OCI-LY3 (cell line): ENCODE measurements around the gene DOCK10.

Experiments
- H2AFZ ChIP-seq: fragments of 200-600, 300-600 bp; shearing (Covaris generic); 2 replicates; pipeline ENCODE4 v1.6.0; 2014; ENCODE audit warnings: antibody characterized with exemption, low read depth, low read length
- H3K27ac ChIP-seq: fragments of 200-600, 300-600 bp; sonication (generic); 2 replicates; pipeline ENCODE4 v1.5.1; 2014; ENCODE audit warnings: mild to moderate bottlenecking, low read length, moderate library complexity, mixed read lengths
- H3K27me3 ChIP-seq: fragments of 200-600, 300-600 bp; sonication (generic); 2 replicates; pipeline ENCODE4 v1.6.1; 2014; ENCODE audit warnings: low read depth, low read length, mixed read lengths
- H3K36me3 ChIP-seq: fragments of 200-600, 300-600 bp; sonication (generic); replicated peaks from 2 replicates; pipeline ENCODE3; 2014; ENCODE audit warnings: low read depth, low read length, mixed read lengths
- H3K4me1 ChIP-seq: fragments of 300-600, 200-600 bp; sonication (generic); 2 replicates; pipeline ENCODE4 v1.6.1; 2014; ENCODE audit warnings: low read length, mixed read lengths
- H3K4me2 ChIP-seq: fragments of 200-600, 300-600 bp; sonication (generic); 2 replicates; pipeline ENCODE4 v1.6.1; 2014; ENCODE audit warnings: low read length, mixed read lengths
- H3K4me3 ChIP-seq: fragments of 300-600, 200-600 bp; sonication (generic); 2 replicates; pipeline ENCODE4 v1.5.1; 2014; ENCODE audit warnings: antibody characterized with exemption, mild to moderate bottlenecking, low read length, moderate library complexity
- H3K79me2 ChIP-seq: fragments of 300-600, 200-600 bp; shearing (Covaris generic); 2 replicates; pipeline ENCODE4 v1.6.1; 2014; ENCODE audit warnings: mild to moderate bottlenecking, low read length, mixed read lengths
- H3K9ac ChIP-seq: fragments of 300-600, 200-600 bp; shearing (Covaris generic); 2 replicates; pipeline ENCODE4 v1.6.0; 2014; ENCODE audit warnings: mild to moderate bottlenecking, low read length, moderate library complexity
- H3K9me3 ChIP-seq: fragments of 200-600, 300-600 bp; shearing (Covaris generic); 2 replicates; pipeline ENCODE4 v1.6.1; 2014; ENCODE audit warnings: low read length, mixed read lengths; ENCODE audit not compliant: insufficient read depth
- H4K20me1 ChIP-seq: fragments of 200-600, 300-600 bp; sonication (generic); 2 replicates; pipeline ENCODE4 v1.6.1; 2016; ENCODE audit warnings: low read length, mixed read lengths; ENCODE audit not compliant: insufficient read depth
- EZH2phosphoT487 ChIP-seq: fragments of 200-600 bp; shearing (Covaris generic); IDR thresholded peaks from 2 replicates; pipeline ENCODE4 v1.6.1; 2018; ENCODE audit warnings: antibody characterized with exemption, mixed run types, low read depth
- TF ChIP-seq, protein P1 (sequence below): fragments of 200-600, 300-600 bp; sonication (generic); IDR thresholded peaks from 2 replicates; pipeline ENCODE4 v1.5.1; 2014; ENCODE audit warnings: antibody characterized with exemption, low read length, low read depth

The DOCK10 gene

DNA sequence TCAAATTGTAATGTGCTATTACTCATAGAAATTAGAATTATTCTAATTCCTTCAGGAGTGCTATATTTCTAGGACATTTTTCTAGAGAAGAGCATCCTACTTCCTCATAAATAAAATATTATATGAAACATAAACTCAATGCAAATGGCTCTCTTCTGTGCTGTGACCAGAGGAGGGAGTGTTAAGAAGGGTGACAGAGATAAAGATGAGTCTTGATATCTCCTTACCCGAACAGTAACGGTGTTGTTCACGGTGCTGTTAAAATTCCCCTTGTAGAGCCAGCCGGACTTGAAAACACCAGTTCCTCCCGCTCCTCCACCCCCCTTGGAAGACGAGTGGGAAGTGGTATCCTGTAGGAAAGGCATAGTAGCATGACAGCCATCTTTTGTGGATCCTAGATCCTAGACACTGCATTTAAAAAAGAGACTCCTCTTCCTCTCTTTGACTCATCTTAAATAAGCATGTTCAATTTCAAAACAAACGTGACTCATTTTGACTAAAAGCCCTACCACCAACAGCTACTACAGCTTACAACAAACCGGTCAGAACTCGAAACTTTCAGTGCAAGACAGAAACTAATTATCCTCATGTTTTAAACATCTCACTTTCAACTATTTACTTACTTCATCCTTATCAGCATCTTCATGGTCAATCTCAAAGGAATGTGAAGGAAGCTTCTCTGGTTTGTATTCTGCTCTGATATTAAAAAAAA lies 156.3 kb downstream of the DOCK10 start:
- Histone ChIP-seq H3K36me3 (peaks cover 21% of the 10 kb centered on the region), H3K27me3 (no peaks in the 10 kb centered on the region), H3K9me3 (no peaks in the 10 kb centered on the region), H3K27ac (peak overlapping the region; percentile 74), H4K20me1 (peaks cover 3% of the 10 kb centered on the region; the same call in 1 of the 2 replicates), H2AFZ (no peak overlapping the region), H3K9ac (peak overlapping the region; percentile 26; the same call in 1 of the 2 replicates), H3K4me3 (peak overlapping the region; percentile 57), H3K4me2 (peak overlapping the region; percentile 78), H3K79me2 (no peaks in the 10 kb centered on the region; the same call in 1 of the 2 replicates), H3K4me1 (peaks cover 61% of the 10 kb centered on the region)
- no peak for TF ChIP-seq EZH2phosphoT487
- TF ChIP-seq, protein P1, sequence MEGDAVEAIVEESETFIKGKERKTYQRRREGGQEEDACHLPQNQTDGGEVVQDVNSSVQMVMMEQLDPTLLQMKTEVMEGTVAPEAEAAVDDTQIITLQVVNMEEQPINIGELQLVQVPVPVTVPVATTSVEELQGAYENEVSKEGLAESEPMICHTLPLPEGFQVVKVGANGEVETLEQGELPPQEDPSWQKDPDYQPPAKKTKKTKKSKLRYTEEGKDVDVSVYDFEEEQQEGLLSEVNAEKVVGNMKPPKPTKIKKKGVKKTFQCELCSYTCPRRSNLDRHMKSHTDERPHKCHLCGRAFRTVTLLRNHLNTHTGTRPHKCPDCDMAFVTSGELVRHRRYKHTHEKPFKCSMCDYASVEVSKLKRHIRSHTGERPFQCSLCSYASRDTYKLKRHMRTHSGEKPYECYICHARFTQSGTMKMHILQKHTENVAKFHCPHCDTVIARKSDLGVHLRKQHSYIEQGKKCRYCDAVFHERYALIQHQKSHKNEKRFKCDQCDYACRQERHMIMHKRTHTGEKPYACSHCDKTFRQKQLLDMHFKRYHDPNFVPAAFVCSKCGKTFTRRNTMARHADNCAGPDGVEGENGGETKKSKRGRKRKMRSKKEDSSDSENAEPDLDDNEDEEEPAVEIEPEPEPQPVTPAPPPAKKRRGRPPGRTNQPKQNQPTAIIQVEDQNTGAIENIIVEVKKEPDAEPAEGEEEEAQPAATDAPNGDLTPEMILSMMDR, result no peak

- H3K27me3 ChIP-seq, result no peaks in the 10 kb centered on the region
- H3K4me2 ChIP-seq, result peak overlapping the region; percentile 78
- H2AFZ ChIP-seq, result no peak overlapping the region
- peaks cover 28% of the 10 kb centered on the region for H3K36me3 ChIP-seq
- TF ChIP-seq EZH2phosphoT487, result no peak
- TF ChIP-seq, protein P1, result no peak
- peak overlapping the region; percentile 74; the same call in 1 of the 2 replicates for H3K27ac ChIP-seq
- H3K4me1 ChIP-seq, result peaks cover 61% of the 10 kb centered on the region
- H3K4me3 ChIP-seq, result peak overlapping the region; percentile 57; the same call in 1 of the 2 replicates
- peaks cover 3% of the 10 kb centered on the region; the same call in 1 of the 2 replicates for H4K20me1 ChIP-seq
- H3K9ac ChIP-seq, result no peak overlapping the region
- H3K79me2 ChIP-seq, result no peaks in the 10 kb centered on the region; the same call in 1 of the 2 replicates
- H3K9me3 ChIP-seq, result no peaks in the 10 kb centered on the region
These were observed 157.0 kb downstream of the DOCK10 start for GRCh38 chr2:224885291-224885690.

DNA sequence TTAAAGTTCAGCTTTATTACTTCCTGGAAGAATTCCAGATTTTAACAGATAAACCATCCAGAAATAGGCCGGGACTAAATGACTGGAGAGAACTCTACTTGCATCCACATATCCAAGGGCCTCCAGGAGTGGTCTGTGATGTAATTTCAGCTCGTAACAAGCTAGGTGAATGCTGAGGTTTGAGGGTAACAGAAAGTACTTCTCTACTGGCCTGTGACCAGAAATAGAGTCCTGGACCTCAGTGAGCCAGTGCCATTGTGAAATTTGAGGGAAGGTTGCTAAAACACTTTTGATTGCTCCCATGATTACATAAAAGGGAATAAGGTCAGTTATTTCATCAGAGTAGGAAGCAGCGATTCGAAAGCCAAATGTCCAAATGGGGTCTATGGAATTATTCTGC lies 158.1 kb downstream of the DOCK10 start:
- Histone ChIP-seq H3K27me3 (no peaks in the 10 kb centered on the region), H3K9ac (no peak overlapping the region), H3K4me3 (no peak overlapping the region), H3K36me3 (peaks cover 33% of the 10 kb centered on the region), H4K20me1 (peaks cover 3% of the 10 kb centered on the region; the same call in 1 of the 2 replicates), H2AFZ (no peak overlapping the region), H3K4me1 (peaks cover 61% of the 10 kb centered on the region), H3K4me2 (no peak overlapping the region), H3K9me3 (no peaks in the 10 kb centered on the region), H3K27ac (no peak overlapping the region), H3K79me2 (no peaks in the 10 kb centered on the region; the same call in 1 of the 2 replicates)
- TF ChIP-seq, protein P1, result no peak
- TF ChIP-seq EZH2phosphoT487, result no peak

GRCh38 chr2:224883700-224884099 lies 158.6 kb downstream of the DOCK10 start:
- no peak overlapping the region for H3K27ac ChIP-seq
- peak overlapping the region; percentile 60; the same call in 1 of the 2 replicates for H3K4me2 ChIP-seq
- H3K36me3 ChIP-seq, result peaks cover 33% of the 10 kb centered on the region
- no peaks in the 10 kb centered on the region; the same call in 1 of the 2 replicates for H3K79me2 ChIP-seq
- peaks cover 61% of the 10 kb centered on the region for H3K4me1 ChIP-seq
- no peak overlapping the region for H3K4me3 ChIP-seq
- no peaks in the 10 kb centered on the region for H3K9me3 ChIP-seq
- H2AFZ ChIP-seq, result no peak overlapping the region
- no peak for TF ChIP-seq EZH2phosphoT487
- TF ChIP-seq, protein P1, result no peak
- no peak overlapping the region for H3K9ac ChIP-seq
- H3K27me3 ChIP-seq, result no peaks in the 10 kb centered on the region
- peaks cover 3% of the 10 kb centered on the region; the same call in 1 of the 2 replicates for H4K20me1 ChIP-seq
